ENCODE results near the gene PITPNM1.

PITPNM1 gene

DNA sequence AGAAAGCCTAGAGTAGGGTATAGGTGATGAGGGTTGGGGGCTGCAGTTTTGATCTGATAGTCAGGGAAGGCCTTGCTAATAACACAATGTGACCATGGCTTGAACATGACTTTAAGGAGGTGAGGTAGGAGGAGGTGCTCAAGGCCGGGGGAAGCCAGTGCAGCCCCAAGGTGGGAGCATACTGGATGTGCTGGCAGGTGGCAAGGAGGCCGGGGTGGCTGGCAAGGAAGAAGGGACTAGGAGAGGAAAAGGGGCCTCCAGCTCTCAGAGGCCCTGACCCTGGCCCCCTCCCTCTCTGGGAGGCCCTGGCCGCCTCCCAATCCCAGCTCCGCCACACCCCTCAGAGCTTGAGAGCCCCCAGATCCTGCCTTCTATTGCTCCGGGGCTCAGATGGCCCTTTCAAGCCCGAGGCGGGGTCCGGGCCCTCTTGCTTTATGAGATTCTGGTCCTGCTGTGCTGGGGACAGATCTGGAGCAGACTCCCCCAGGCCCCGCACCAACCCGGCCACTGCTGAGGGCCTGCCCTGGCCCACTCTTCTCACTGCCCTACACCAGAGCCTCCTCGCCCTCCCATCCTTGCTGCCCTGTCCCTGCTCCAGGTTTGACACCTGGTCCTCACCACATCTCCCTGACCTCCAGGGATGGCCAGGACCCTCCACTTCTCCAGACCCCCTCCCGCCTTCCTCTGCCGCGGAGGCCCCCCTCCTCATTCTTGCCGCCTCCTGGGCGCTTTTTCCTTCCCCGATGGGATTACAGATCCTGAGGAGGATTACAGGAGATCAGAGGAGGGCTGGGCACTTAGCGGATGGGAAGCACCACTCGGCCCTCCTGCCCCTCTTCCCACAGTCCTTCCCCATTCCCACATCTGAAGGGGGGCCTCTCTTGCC, 1.8 kb downstream of the PITPNM1 start:
- peak; percentile 76 for DNase-seq (ENCODE audit: low spot score)

DNA sequence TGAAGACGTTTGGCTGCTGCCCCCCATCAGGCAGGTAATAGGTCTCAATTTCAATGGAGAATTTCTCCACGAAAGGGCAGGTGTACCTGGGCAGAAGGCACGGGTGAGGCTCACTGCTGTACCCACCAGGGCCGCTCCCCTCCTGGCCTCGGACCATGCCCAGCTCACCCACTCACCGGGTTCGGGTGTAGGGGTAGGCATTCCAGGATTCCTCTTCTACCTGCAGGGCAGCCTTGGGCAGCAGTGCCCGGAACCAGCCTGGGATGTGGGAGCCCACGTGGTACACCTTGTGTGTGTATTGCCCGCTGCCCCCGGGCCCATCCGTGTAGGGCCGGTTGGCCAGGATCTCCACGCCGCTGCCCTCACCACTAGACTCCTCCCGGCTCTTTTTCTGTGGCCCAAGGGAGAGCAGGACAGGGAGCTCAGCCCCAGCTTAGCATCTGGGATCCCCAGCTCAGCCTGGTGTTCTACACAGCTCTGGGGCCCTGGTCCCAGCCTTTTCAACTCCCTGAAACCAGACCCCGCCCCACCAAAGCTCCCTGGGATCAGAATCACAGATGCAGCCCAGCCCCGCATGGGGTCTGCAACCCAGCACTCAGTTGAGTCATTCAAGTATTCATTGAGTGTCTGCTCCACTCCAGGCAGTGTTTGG, 2.7 kb downstream of the PITPNM1 start:
- no peak for DNase-seq (ENCODE audit: low spot score)

DNA sequence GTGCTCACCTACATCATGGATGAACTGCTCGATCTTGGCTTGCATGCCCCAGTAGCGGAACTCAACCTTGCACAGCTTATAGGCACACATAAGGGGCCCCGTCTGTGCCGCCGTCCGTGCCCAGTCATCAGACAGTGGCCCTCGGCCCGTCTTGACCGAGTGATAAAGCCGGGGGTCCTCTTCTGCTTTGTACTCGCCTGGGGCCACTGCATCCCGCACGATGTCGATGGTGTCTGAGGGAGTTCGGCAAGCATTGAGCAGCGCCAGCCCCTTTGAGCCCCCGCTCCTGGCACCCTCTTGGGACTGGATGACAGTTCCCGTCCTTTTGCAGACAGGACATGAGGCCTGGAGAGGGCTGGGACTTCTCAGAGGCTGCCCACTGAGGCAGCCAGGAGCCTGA, 3.3 kb downstream of the PITPNM1 start:
- no peak for DNase-seq (ENCODE audit: low spot score)

DNA sequence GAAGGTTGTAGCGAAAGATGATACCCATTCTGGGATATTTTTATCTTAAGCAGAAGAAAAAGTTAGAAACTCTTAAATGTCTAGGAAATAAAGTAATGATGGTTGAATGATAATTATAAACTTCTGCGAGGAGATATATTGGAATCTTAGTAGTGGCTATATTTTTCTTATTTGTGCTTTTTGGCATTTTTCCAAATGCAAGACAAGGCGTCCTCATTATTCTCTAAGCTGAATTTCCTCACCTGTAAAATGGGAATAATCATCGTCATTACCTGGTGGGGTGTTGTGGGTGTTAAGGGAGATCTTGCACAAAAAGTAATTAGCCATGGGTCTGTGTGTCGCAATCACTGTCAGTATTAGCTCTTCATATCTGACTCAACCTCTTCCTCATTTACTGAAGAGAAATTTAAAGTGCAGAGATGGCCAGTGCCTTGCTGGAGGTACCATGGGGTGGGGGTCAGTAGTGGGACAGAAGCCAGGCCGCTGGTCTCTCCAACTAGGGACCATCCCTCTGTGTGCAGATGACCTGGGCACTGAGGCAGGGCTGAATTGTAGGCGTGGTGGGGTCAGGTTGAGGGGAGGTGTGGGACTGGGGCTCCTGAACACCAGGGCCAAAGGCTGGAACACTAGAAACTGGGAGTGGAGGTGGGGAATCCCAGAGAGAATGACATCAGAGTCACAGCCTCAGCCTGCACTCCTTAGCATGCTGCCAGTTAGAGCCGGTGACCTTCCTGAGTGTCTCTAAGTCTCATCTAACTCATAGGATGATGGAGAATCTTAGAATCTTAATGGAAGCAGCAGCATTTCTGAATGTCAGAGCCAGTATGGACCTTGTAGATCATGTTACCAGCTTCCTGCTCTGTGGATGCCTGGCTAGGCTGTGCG, 4.1 kb downstream of the PITPNM1 start:
- DNase-seq (ENCODE audit: low spot score) = peak; percentile 76

DNA sequence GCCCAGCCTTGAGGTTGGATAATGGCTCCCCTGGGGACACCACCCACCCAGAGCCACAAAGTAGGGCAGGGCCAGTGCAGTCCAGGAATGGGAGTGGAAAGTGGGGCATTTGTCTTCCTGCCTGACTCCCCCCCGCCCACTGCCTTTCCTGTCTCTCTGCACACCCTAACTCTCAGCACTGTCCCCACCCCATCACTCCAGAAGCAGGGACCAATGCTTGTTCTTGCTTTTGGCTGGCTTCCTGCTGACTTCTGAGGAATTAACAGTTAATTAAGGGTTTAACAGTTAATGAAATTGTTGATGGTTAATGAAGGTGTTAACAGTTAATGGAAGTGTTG, 4.7 kb downstream of the PITPNM1 start:
- no peak for DNase-seq (ENCODE audit: low spot score)

DNA sequence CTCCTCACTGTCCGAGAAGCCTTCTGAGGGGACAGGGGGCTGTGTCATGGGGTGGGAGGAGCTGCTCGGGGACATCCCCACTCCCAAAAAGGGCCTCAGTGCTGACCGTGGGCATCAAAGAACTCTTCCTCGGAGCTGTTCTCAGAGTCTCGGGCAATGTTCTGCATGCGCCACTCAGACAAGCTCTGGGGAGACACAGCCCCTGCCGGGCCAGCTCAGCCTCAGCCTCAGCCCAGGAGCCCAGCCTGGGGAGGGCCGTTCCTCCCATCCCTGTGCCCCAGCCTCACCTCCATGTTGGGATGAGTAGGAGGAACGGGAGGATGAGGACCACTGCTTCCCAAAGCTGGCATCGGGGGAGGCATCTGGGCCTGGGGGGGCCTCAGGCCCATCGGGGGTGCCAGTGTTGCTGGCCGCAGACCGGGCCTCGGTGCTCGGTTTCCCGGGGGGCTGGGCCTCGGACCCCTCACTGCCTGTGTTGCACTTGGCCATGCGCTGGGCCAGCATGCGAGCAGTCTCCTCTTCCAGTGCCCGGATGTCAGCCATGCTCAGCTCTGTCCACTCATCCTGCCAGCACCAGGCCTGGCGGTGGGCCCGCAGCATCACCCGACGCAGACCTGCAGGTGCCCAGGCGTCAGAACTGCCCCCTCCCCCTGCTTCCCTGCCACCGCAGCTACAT, 5.2 kb downstream of the PITPNM1 start:
- no peak for DNase-seq (ENCODE audit: low spot score)

DNA sequence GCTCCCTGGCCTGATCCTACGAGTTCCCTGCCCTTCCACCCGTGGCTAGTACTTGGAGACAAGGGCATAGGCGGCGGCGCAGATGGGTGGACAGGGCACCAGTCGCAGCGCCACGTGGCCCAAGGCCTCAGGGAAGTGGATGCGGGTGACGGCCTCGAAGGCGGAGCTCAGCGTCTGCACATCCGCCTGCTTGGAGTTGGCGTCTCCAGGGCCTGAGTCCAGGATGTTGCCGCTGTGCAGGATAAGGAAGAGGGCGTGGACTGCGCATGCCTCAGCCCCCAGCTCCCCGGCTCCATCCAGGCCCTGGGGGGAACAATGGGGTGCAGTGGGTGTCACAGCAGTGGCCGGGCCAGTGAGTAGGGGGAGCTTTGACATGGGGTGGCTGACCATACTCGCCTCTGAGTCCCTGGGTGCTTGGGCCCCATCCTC, 6.6 kb downstream of the PITPNM1 start:
- DNase-seq (ENCODE audit: low spot score) = no peak

DNA sequence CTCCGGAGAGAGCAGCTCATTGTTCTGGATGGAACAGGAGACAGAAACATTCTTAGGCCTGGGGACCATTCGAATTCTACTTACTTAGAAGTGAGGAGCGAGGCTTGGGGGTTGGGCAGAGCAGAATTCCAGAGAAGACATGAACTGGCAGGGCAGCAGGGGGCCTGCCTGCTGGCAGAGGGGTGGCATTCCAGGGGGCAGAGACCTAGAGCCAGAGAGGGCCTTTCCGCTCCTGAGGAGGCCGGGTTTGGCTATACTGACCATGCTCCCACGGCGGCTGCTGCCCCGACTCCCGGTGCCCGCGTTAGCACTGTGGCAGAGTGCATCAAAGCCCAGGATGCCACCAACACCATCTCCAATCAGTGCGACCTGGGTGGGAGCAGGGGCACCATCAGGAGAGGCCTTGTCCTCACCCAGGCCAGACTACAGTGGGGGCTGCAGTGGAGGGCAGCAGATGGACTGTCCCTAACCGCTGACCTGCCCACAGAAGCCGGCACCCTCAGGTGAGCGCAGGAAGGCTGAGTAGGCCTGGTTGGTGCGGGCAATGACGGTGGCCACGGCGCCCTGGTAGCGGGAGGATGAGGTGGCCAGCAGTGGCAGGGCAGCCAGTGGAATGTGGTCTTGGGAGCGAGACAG, 7.4 kb downstream of the PITPNM1 start:
- no peak for DNase-seq (ENCODE audit: low spot score)

DNA sequence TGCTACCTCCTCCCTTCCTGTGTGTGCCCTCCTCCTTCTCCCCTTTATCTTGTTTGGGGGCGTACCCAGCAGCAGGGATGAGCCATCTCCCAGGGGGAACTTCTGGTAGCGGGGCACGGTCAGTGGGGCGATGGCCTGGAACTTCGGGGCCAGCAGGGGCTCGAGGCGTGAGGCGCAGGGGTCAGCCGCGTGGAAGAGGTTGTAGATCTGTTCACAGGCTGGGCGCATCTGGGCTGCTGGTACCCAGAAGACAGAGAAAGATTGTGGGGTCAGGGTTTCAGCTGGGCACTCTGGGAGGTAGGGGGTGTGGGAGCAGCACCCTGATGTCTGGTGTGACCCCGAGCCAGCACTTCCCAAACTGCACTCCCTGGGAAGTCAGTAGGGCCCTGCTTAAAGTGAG, 9.1 kb downstream of the PITPNM1 start:
- peak; percentile 56 for DNase-seq (ENCODE audit: low spot score)

DNA sequence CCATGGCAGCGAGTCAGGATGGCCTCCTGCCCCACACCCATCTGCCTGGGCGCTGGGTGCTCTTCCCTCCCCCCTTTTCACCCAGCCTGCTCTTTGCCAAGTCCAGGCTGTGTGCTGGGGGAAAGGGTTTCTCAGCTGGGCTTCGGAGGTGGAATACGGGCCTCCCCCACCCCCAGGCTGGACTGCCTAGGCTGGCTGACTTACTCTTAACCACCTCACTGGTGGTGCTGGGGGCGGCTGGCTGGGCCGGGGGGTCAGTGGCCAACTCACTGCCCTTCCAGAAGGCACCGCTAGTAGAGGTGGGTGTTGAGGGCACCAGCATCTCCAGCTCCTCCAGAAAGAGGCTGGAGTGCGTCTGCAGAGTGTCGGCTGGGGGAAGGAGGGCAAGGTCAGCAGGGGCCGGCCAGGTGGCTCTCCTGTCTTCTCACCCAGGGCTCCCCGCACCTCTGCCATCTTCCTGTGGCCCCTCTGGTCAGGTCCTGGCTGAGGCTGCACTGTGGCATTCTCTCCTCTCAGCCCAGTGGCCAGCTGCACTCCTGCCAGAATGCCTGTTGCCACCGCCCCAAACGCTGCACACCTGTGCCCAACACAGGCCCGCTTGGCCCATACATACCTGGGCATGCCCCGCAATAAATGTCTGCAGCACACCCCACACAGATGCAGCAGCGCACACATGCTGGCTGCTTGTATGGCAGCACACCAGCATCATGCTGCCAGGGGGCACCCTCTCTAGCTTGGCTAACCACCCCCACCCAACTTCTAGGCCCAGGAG, 9.7 kb downstream of the PITPNM1 start:
- DNase-seq (ENCODE audit: low spot score) = peak; percentile 67

DNA sequence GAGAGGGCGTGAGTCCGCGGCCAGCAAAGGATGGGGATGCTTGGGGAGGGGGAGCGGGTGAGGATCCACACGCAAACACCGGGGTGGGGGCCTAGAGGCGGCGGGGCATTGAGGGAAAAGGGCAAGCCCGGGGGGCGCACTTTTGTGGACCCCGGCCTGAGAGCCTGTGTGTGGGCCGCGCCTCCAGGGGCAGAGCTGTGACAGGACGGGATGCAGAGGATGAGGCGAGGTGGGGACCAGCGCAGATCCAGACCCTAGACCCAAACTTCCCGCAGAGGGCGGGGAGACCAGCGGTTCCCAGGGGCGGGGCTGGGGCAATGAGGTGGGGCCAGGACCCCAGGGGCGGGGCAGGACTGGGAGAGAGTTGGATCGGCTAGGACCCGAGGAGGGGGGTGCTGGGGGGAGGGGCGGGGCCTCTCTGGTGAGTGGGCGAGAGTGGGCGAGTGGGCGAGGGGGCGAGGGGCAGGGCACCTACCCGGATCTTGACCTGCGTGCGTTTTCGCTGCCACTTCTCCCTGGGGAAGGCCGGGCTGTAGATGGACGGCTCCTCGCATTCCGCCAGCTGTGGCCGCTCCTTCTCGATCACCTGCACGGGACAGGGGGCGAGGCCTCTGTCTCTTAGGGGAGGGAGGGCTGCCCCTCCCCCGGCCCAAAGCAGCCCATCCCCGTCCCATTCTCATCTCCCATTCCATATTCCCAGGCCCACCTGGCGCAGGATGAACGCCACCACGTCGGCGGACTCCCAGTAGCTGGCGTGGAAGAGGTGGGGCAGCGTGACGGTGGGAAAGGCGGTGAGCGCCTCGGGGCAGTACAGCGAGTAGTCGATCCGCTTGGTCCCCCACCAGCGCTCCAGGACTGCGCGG, 10.6 kb downstream of the PITPNM1 start:
- peak; percentile 63 for DNase-seq (ENCODE audit: low spot score)

DNA sequence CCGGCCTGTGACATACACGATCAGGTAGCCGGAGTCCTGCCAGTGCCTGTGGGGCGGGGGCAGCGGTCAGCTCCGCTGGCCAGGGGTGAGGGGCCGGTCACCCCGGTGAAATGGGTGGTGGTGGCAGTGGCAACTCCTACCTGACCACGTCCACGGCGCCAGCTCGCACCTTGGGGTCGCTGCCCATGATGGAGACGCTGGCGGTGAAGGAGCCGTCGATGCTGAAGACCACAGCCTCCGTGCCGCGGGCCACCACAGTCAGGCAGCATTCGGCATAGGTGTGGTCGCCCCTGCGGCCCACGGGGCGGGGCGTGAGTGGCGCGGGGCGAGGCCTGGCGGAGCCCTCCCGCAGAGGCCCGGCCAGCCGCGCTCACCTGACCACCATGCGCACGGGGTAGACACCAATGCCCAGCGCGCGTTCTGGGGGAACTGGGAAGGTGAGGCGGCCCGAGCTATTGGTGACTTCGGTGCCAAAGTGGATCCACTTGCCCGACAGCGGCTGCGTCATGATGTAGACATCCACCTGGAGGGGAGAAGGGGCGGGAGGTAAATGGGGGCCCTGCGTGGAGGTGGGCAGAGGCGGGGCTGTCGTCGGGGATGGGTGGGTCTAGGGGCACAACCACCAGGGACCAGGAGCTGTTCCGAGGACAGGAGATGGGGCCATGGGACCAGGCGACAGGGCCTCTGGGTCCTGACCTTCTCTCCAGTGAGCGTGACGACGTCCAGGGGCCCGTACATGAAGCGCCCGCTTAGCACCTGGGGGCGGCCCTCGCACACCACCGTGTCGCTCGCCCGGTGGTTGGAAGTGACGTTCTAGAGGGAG, 11.4 kb downstream of the PITPNM1 start:
- DNase-seq (ENCODE audit: low spot score) = no peak

DNA sequence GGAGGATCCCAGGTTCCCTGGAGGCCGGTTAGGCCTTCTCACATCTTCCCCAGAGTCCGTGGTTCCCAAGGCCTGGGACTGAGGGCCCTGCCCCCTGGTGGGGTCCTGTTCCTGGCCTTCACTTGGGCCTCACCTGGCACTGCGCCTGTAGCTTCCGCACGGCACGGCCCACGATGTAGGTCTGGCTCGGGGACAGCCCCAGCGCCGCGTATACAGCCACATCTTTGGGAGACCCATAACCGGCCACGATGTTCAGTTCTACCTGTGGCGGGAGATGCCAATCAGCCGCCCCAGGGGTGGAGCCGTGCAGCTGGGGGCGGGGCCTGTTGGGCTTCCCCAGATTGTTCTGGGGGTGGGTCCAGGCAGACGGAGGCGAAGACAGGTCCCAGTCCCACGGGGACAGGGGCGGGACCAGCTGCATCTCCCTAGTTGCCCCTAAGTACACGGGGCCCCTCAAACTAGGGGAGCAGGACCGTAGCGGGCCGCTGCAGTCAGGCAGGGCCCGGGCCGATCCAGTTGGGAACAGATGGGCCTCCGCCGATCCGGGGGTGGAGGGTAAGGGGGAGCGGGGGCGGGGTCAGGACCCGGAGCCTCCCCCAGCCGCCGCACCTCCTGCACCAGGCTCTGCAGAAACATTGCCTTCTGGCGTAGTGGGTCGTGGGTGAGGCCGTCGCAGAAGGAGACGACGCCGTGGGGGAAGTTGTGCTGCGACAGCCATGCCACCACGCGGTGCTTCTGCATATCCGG, 12.2 kb downstream of the PITPNM1 start:
- peak; percentile 65 for DNase-seq (ENCODE audit: low spot score)

DNA sequence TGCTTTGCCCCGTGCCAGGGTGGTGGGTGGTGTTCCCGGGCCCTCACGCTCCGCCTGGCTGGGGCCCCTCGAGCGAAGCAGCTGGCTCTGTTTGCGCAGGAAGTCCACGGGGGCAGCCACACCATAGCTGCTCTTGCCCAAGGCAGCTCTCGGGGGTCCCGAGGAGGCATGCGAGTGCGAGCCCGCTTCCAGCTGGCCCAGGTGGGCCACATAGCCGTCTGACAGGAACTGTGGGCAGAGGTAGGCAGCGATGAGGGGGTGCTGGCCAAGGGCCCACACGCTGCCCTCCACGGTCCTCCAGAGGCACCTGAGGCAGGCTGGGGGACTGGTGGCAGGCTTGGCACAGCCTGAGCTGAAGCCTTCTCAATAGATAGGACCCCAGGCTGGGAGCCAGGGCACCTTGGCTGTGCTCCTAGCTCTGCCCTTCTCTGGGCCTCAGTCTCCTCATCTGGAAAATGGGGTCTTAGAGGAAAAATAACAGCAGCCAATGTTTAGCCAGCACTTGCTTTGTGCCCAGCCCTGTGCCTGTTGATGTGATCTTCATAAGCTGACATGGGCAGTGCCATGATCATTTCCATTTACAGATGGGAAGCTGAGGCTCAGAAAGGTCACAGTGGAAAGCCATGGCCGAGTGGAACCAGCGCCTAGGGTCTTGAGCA, 13.0 kb downstream of the PITPNM1 start:
- no peak for DNase-seq (ENCODE audit: low spot score)

DNA sequence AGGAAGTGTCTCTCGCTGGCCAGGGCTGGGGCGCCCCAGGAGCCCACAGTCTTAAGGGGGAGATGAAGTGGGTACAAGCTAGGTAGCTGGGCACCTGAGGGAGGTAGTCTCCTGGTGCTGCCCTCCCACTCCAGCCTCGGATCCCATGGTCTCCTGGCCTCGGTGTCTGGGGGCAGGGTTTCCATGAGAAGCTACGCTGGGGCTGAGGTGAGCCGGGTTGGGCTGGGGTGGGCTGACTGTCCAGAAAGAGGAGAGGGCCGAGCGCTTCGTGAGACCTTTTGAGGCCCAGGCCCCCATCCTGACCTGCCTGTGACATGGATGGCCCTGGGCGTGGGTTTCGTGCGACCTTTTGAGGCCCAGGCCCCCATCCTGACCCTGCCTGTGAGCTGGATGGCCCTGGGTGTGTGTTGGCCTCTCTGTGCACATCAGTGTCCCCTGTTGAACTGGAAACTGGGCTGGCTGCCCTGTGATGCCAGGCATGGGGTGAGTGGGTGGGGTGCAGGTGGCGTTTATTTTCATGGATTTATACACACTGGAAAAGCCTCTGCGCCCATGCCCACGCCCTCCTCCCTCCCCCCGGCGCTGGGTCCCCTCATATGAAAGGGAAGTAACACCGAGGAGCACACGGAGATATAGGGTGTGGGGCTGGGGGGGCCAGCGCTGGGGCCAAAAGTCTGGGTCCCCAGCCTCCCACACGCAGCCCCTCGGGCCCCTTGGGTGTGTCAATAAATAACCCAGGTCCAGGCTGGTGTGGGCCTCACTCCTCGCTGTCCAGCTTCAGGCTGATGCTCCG, 13.7 kb downstream of the PITPNM1 start:
- peak; percentile 56 for DNase-seq (ENCODE audit: low spot score)

DNA sequence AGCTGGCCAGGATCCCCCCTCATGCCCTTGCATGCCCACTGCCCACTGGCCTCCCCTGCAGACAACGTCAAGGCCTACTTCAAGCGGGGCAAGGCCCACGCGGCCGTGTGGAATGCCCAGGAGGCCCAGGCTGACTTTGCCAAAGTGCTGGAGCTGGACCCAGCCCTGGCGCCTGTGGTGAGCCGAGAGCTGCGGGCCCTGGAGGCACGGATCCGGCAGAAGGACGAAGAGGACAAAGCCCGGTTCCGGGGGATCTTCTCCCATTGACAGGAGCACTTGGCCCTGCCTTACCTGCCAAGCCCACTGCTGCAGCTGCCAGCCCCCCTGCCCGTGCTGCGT, 14.5 kb downstream of the PITPNM1 start:
- DNase-seq (ENCODE audit: low spot score) = no peak

Data from HuH-7.5 (cell line).